Panc1 (cell line): ENCODE data around the gene PTX4. TPM values are rescaled to one million over a fixed set of nuclear protein-coding genes. Genes with fewer than 3 reads are reported as not detected.

Experiments
- ATAC-seq: fragments of 200-7000 bp; cut with Tn5 transposase; 2 replicates; pipeline ENCODE4 v1.9.1; 2020; ENCODE audit warnings: mild to moderate bottlenecking, moderate library complexity
- BruUV-seq: library from RNA; stranded (reverse); fragments of 400-500 nt; replicated peaks from 2 replicates; lab custom pipeline; 2021; lab: Mats Ljungman, UMichigan
- CTCF ChIA-PET: fragments of 300-600 bp; sonication (Branson Sonifier 250); formaldehyde crosslinking; loops from one replicate; lab custom pipeline; 2022; ENCODE audit warnings: antibody characterized with exemption; lab: Charles Lee
- POLR2A ChIA-PET: fragments of 300-600 bp; sonication (Branson Sonifier 250); formaldehyde crosslinking; loops from one replicate; lab custom pipeline; 2022; ENCODE audit warnings: antibody characterized with exemption; lab: Charles Lee
- DNase-seq: peaks from one replicate; pipeline ENCODE4 v3.0.0-alpha.2; 2010; ENCODE audit warnings: low read depth, low spot score
- H3K27ac ChIP-seq: 2 replicates; pipeline ENCODE4 v1.5.1; 2011; ENCODE audit warnings: mild to moderate bottlenecking, low read length, inconsistent platforms
- H3K27me3 ChIP-seq: fragments of 200-500 bp; sonication (Bioruptor generic); 2 replicates; pipeline ENCODE4 v1.6.0; 2014; ENCODE audit warnings: low read length, inconsistent platforms; ENCODE audit not compliant: control insufficient read depth, insufficient read depth
- H3K36me3 ChIP-seq: fragments of 200-500 bp; sonication (Bioruptor generic); 2 replicates; pipeline ENCODE4 v1.5.1; 2014; ENCODE audit warnings: inconsistent platforms, mild to moderate bottlenecking, low read length, moderate library complexity; ENCODE audit not compliant: control insufficient read depth, insufficient read depth
- H3K4me1 ChIP-seq: 2 replicates; pipeline ENCODE4 v1.5.1; 2011; ENCODE audit warnings: inconsistent platforms, mild to moderate bottlenecking, low read length, moderate library complexity; ENCODE audit not compliant: control insufficient read depth, insufficient read depth
- H3K4me3 ChIP-seq, 2 experiments: 2 replicates each; pipeline ENCODE4 v1.5.1; 2011 to 2012; ENCODE audit warnings: low read depth in 2 of 2, low read length in 2 of 2, mild to moderate bottlenecking in 2 of 2, inconsistent platforms in 1 of 2, moderate library complexity in 1 of 2
- H3K9me3 ChIP-seq: fragments of 200-500 bp; sonication (Bioruptor generic); 2 replicates; pipeline ENCODE4 v1.5.1; 2014; ENCODE audit warnings: low read depth, mild to moderate bottlenecking, inconsistent platforms, low read length, moderate library complexity; ENCODE audit not compliant: control insufficient read depth, insufficient read depth
- POLR2AphosphoS5 ChIP-seq: IDR thresholded peaks from 2 replicates; pipeline ENCODE4 v1.6.1; 2012; ENCODE audit warnings: mild to moderate bottlenecking, low read depth, low read length, moderate library complexity
- SIN3A ChIP-seq: IDR thresholded peaks from 2 replicates; pipeline ENCODE4 v1.6.1; 2012; ENCODE audit warnings: low read depth, mild to moderate bottlenecking, low read length, moderate library complexity, borderline replicate concordance; ENCODE audit not compliant: insufficient read depth
- TCF7L2 ChIP-seq: IDR thresholded peaks from 2 replicates; pipeline ENCODE4 v1.6.1; 2011; ENCODE audit warnings: mild to moderate bottlenecking, low read depth, low read length, inconsistent platforms
- in situ Hi-C: cut with HindIII; loops from 2 replicates; pipeline ENCODE4 v1.10.0; 2016; ENCODE audit warnings: low sequenced_read_pairs, low pct_unique_long_range_greater_than_20kb
- intact Hi-C: fragments of 100-400 bp; cut with micrococcal nuclease; formaldehyde crosslinking; loops from one replicate; pipeline ENCODE4 v1.10.0; 2022; ENCODE audit not compliant: unreplicated experiment
- total RNA-seq: library from RNA; stranded (reverse); gene quantifications from one replicate; pipeline ENCODE4 v1.2.1, GENCODE V29; 2021; ENCODE audit not compliant: unreplicated experiment
- TF ChIP-seq, protein P1 (sequence below): fragments of 450-650 bp; IDR thresholded peaks from 2 replicates; pipeline ENCODE4 v1.5.1; 2017; ENCODE audit warnings: mild to moderate bottlenecking
- TF ChIP-seq, protein P2 (sequence below), 2 experiments: IDR thresholded peaks; 2 replicates each; pipeline ENCODE4 v1.6.1; 2011 to 2012; ENCODE audit warnings: low read depth in 2 of 2, control low read depth in 1 of 2, low read length in 1 of 2, mild to moderate bottlenecking in 1 of 2, moderate library complexity in 1 of 2; ENCODE audit not compliant: insufficient read depth in 1 of 2

Gene PTX4
- total RNA-seq, 1 experiment from 2014 or later: not detected

DNA sequence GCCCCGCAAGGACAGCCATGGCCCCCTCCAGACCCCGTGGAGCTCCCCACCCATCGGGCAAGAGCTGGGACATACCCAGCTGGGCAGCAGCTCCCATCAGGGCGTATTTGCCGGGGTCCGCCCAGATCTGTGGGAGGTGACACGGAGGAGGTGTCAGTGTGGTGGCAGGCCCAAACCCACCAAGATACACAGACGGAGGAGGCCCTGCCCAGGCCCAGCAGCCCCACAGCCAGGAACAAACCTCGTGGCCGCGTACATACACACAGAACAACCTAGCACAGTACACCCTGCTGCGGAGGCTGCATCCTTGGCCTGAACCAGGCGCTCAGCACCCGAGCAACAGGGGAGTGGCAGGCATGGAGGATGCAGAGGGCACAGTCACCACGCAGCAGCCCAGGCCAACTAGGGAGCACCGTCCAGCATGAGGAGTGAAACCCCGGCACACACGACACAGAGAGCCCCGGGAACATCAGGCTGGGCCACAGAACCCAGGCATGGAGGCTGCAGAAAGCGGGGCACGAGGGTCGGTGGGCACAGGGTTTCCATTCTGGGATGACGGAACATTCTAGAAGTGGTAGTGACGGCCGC lies 39.4 kb downstream of the PTX4 start:
- no peak for TF ChIP-seq SIN3A
- TF ChIP-seq, protein P1, sequence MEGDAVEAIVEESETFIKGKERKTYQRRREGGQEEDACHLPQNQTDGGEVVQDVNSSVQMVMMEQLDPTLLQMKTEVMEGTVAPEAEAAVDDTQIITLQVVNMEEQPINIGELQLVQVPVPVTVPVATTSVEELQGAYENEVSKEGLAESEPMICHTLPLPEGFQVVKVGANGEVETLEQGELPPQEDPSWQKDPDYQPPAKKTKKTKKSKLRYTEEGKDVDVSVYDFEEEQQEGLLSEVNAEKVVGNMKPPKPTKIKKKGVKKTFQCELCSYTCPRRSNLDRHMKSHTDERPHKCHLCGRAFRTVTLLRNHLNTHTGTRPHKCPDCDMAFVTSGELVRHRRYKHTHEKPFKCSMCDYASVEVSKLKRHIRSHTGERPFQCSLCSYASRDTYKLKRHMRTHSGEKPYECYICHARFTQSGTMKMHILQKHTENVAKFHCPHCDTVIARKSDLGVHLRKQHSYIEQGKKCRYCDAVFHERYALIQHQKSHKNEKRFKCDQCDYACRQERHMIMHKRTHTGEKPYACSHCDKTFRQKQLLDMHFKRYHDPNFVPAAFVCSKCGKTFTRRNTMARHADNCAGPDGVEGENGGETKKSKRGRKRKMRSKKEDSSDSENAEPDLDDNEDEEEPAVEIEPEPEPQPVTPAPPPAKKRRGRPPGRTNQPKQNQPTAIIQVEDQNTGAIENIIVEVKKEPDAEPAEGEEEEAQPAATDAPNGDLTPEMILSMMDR: no peak
- TF ChIP-seq, protein P2, sequence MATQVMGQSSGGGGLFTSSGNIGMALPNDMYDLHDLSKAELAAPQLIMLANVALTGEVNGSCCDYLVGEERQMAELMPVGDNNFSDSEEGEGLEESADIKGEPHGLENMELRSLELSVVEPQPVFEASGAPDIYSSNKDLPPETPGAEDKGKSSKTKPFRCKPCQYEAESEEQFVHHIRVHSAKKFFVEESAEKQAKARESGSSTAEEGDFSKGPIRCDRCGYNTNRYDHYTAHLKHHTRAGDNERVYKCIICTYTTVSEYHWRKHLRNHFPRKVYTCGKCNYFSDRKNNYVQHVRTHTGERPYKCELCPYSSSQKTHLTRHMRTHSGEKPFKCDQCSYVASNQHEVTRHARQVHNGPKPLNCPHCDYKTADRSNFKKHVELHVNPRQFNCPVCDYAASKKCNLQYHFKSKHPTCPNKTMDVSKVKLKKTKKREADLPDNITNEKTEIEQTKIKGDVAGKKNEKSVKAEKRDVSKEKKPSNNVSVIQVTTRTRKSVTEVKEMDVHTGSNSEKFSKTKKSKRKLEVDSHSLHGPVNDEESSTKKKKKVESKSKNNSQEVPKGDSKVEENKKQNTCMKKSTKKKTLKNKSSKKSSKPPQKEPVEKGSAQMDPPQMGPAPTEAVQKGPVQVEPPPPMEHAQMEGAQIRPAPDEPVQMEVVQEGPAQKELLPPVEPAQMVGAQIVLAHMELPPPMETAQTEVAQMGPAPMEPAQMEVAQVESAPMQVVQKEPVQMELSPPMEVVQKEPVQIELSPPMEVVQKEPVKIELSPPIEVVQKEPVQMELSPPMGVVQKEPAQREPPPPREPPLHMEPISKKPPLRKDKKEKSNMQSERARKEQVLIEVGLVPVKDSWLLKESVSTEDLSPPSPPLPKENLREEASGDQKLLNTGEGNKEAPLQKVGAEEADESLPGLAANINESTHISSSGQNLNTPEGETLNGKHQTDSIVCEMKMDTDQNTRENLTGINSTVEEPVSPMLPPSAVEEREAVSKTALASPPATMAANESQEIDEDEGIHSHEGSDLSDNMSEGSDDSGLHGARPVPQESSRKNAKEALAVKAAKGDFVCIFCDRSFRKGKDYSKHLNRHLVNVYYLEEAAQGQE (IDR thresholded peaks at IDR 0.05; ENCODE audit: insufficient read depth in 1 of 2, low read depth in 2 of 2, low read length in 1 of 2): no peak
- TF ChIP-seq TCF7L2: no peak
- TF ChIP-seq POLR2AphosphoS5: no peak

DNA sequence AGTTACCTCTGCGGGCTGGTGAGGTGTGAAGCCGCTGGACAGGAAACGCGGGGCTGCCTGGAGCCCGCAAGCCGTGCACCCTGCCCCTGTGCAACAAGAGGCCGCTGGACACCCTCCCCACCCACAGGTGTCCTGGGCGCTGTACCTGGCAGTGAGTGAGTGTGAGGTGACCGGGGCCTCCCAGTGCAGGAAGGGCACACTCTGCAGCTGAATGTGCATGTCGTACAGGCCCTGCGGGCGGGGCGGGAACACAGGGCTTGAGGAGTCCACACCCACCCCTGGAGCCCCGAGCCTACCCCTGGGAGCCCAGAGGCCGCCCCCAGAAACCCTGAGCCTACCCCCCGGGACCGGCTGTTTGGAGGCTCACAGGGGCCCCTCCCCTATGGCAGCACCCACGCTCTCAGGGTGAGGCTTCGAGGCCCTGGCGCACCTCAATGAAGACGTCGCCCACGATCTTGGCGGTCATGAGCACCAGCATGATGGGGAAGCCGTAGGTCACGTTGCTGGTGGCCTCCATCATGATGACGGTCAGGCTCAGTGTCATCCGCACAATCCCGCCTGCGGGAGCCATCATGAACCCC lies 40.1 kb downstream of the PTX4 start:
- BruUV-seq: no TSS peak
- ChIA-PET POLR2A (no interaction called here), CTCF (no interaction called here)
- H3K9me3 ChIP-seq: no peaks in the 10 kb centered on the region
- H3K27ac ChIP-seq: no peak overlapping the region
- H3K27me3 ChIP-seq: no peaks in the 10 kb centered on the region
- DNase-seq (no peak), ATAC-seq (no peak)
- in situ Hi-C loops: no loop called here
- intact Hi-C loops: no loop called here
- TF ChIP-seq, protein P1: no peak
- no peak for TF ChIP-seq TCF7L2
- TF ChIP-seq POLR2AphosphoS5: no peak
- no peak for TF ChIP-seq SIN3A
- TF ChIP-seq, protein P2 (IDR thresholded peaks at IDR 0.05; ENCODE audit: insufficient read depth in 1 of 2, low read depth in 2 of 2, low read length in 1 of 2): no peak
- no peak overlapping the region for H3K4me3 ChIP-seq
- H3K36me3 ChIP-seq: no peaks in the 10 kb centered on the region; the same call in 1 of the 2 replicates
- no peaks in the 10 kb centered on the region for H3K4me1 ChIP-seq

More for the DNA sequence above, 39.4 kb downstream of the PTX4 start:
- in situ Hi-C loops: no loop called here
- Histone ChIP-seq H3K36me3 (no peaks in the 10 kb centered on the region; the same call in 1 of the 2 replicates), H3K9me3 (no peaks in the 10 kb centered on the region), H3K27me3 (no peaks in the 10 kb centered on the region), H3K27ac (no peak overlapping the region), H3K4me1 (no peaks in the 10 kb centered on the region), H3K4me3 (no peak overlapping the region)
- intact Hi-C loops: no loop called here
- CTCF ChIA-PET: no interaction called here
- no peak for DNase-seq
- no peak for ATAC-seq
- no TSS peak for BruUV-seq
- POLR2A ChIA-PET: no interaction called here
